ENCODE measurements around the gene ENTPD7. TPM values are rescaled to one million over a fixed set of nuclear protein-coding genes. Genes with fewer than 3 reads are reported as not detected.

The ENTPD7 gene
- total and polyA plus RNA-seq, 9 of the 15 experiments (the other 6 are each of a cell fraction or from before 2014, with no cell fraction given): 1.4 to 13.9 (median 8.5) TPM

- no peak for TF ChIP-seq ZMIZ1 (IDR thresholded peaks at IDR 0.05; ENCODE audit: low read depth in 2 of 2, low read length in 2 of 2)
- no peak for TF ChIP-seq CHCHD3 (CRISPR knock-in tag; IDR thresholded peaks at IDR 0.05)
- TF ChIP-seq CC2D1A (IDR thresholded peaks at IDR 0.05): no peak
- no peak for TF ChIP-seq ZNF354B (CRISPR knock-in tag; IDR thresholded peaks at IDR 0.05)
- peak; percentile 74; the same call in 1 of the 2 replicates for TF ChIP-seq ZNF766 (CRISPR knock-in tag; conservative IDR thresholded peaks at IDR 0.05)
- no peak for TF ChIP-seq SOX6 (IDR thresholded peaks at IDR 0.05)
- TF ChIP-seq HOXB6 (CRISPR knock-in tag; IDR thresholded peaks at IDR 0.05; ENCODE audit: borderline replicate concordance): no peak
- no peak for TF ChIP-seq DLX4 (CRISPR knock-in tag; IDR thresholded peaks at IDR 0.05)
- TF ChIP-seq TAF1 (IDR thresholded peaks at IDR 0.05; ENCODE audit: control insufficient read depth, extremely low read depth, insufficient read depth, low read length, severe bottlenecking): peak; percentile 85
- TF ChIP-seq REST (IDR thresholded peaks at IDR 0.05; ENCODE audit: borderline replicate concordance): no peak; the same call in 1 of the 2 replicates
- no peak for TF ChIP-seq REST (CRISPR knock-in tag; IDR thresholded peaks at IDR 0.05; ENCODE audit: low read depth)
- TF ChIP-seq TRIM28 (IDR thresholded peaks at IDR 0.05): no peak
- no peak for TF ChIP-seq TFAM (CRISPR knock-in tag; conservative IDR thresholded peaks at IDR 0.05)
- no peak for TF ChIP-seq THAP7 (CRISPR knock-in tag; IDR thresholded peaks at IDR 0.05)
- TF ChIP-seq TBP (optimal IDR thresholded peaks at IDR 0.05; ENCODE audit: low read depth, low read length): peak; percentile 80
- TF ChIP-seq L3MBTL2 (IDR thresholded peaks at IDR 0.05): 0 out of 2 replicates have a peak, but pooled peaks have one; percentile 39
These were observed 72.9 kb downstream of the ENTPD7 start, which contains the start of the genes COX15 and CUTC (continued) for GRCh38 chr10:99732033-99732842.
